SU-DHL-6 (cell line): Measurements from ENCODE around the gene SOBP.

Source experiments
- EZH2phosphoT487 ChIP-seq: fragments of 200-600 bp; sonication (generic), shearing (Covaris generic); conservative IDR thresholded peaks from 2 replicates; pipeline ENCODE4 v1.6.1; 2018; ENCODE audit warnings: mild to moderate bottlenecking, antibody characterized with exemption, low read length, moderate library complexity, mixed read lengths
- TF ChIP-seq, protein P1 (sequence below): fragments of 200-600 bp; sonication (generic); IDR thresholded peaks from one replicate; pipeline ENCODE4 v1.5.1; 2017; ENCODE audit warnings: antibody characterized with exemption, mild to moderate bottlenecking, low read length, moderate library complexity; ENCODE audit not compliant: insufficient read depth, poor library complexity, severe bottlenecking

- TF ChIP-seq, protein P1, sequence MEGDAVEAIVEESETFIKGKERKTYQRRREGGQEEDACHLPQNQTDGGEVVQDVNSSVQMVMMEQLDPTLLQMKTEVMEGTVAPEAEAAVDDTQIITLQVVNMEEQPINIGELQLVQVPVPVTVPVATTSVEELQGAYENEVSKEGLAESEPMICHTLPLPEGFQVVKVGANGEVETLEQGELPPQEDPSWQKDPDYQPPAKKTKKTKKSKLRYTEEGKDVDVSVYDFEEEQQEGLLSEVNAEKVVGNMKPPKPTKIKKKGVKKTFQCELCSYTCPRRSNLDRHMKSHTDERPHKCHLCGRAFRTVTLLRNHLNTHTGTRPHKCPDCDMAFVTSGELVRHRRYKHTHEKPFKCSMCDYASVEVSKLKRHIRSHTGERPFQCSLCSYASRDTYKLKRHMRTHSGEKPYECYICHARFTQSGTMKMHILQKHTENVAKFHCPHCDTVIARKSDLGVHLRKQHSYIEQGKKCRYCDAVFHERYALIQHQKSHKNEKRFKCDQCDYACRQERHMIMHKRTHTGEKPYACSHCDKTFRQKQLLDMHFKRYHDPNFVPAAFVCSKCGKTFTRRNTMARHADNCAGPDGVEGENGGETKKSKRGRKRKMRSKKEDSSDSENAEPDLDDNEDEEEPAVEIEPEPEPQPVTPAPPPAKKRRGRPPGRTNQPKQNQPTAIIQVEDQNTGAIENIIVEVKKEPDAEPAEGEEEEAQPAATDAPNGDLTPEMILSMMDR: no peak
- no peak for TF ChIP-seq EZH2phosphoT487
Observed at GRCh38 chr6:107579456-107580056, 89.6 kb downstream of the SOBP start.
